HCT116 (cell line): ENCODE data around the gene POLR2H. TPM values are rescaled to one million over a fixed set of nuclear protein-coding genes. Genes with fewer than 3 reads are reported as not detected.

ENCODE experiments used
- ATAC-seq: fragments of 200-7000 bp; cut with Tn5 transposase; 2 replicates; pipeline ENCODE4 v1.9.1; 2020; ENCODE audit warnings: mild to moderate bottlenecking, moderate library complexity
- BruUV-seq: library from RNA; stranded (reverse); fragments of 400-500 nt; replicated peaks from 2 replicates; lab custom pipeline; 2021; lab: Mats Ljungman, UMichigan
- CTCF ChIA-PET: fragments of 300-600 bp; sonication (Branson Sonifier 250); formaldehyde crosslinking; loops from one replicate; lab custom pipeline; 2021; ENCODE audit warnings: antibody characterized with exemption; lab: Charles Lee
- POLR2A ChIA-PET: fragments of 300-600, 350-600 bp; sonication (Branson Sonifier 250); formaldehyde crosslinking; loops from one replicate; lab custom pipeline; 2021; ENCODE audit warnings: antibody characterized with exemption; lab: Charles Lee
- RAD21 ChIA-PET, 2 experiments: fragments of 300-600 bp; sonication (Branson Sonifier 250); formaldehyde crosslinking; loops; one replicate each; lab custom pipeline; 2023; ENCODE audit warnings: low total read pairs in 2 of 2; ENCODE audit not compliant: uncharacterized antibody in 2 of 2, unreplicated experiment in 2 of 2, low non-redundant PET in 1 of 2; lab: Charles Lee
- DNase-seq: peaks from one replicate; pipeline ENCODE4 v3.0.0-alpha.2; 2010; ENCODE audit warnings: low read depth, low spot score
- H2AFZ ChIP-seq: fragments of 200-600 bp; shearing (Covaris generic), sonication (generic); 2 replicates; pipeline ENCODE4 v1.6.1; 2017; ENCODE audit warnings: low read depth, mixed run types, mixed read lengths, antibody characterized with exemption, low read length; ENCODE audit not compliant: poor library complexity, severe bottlenecking
- H3K27ac ChIP-seq: 2 replicates; pipeline ENCODE4 v1.5.1; 2012; ENCODE audit warnings: low read depth, low read length
- H3K27me3 ChIP-seq: fragments of 200-600 bp; sonication (generic); 2 replicates; pipeline ENCODE4 v1.6.1; 2016; ENCODE audit warnings: mixed run types, low read length, mixed read lengths; ENCODE audit not compliant: insufficient read depth
- H3K36me3 ChIP-seq, 2 experiments: fragments of 200-500 bp in 1 of 2; fragments of 200-600 bp in 1 of 2; sonication (Bioruptor generic) in 1 of 2; sonication (generic) in 1 of 2; 2 replicates each; pipeline versions ENCODE4 v1.5.1 to v1.6.1; 2014 to 2016; ENCODE audit warnings: low read length in 2 of 2, inconsistent platforms in 1 of 2, mixed read lengths in 1 of 2, mixed run types in 1 of 2; ENCODE audit not compliant: insufficient read depth in 2 of 2, control insufficient read depth in 1 of 2
- H3K4me1 ChIP-seq, 2 experiments: fragments of 200-600 bp in 1 of 2; sonication (generic) in 1 of 2; 2 replicates each; pipeline versions ENCODE4 v1.5.1 to v1.6.1; 2012 to 2017; ENCODE audit warnings: low read length in 2 of 2, inconsistent platforms in 1 of 2, mild to moderate bottlenecking in 1 of 2, mixed read lengths in 1 of 2, mixed run types in 1 of 2, moderate library complexity in 1 of 2; ENCODE audit not compliant: insufficient read depth in 2 of 2, control insufficient read depth in 1 of 2
- H3K4me2 ChIP-seq: fragments of 200-600 bp; sonication (generic); 2 replicates; pipeline ENCODE4 v1.6.1; 2017; ENCODE audit warnings: mixed run types, low read length, mixed read lengths
- H3K4me3 ChIP-seq, 2 experiments: fragments of 200-600 bp in 1 of 2; sonication (generic) in 1 of 2; replicated peaks in 1 of 2; 2 replicates each; pipeline ENCODE4 v1.5.1; 2011 to 2016; ENCODE audit warnings: low read length in 2 of 2, control low read depth in 1 of 2, low read depth in 1 of 2, mild to moderate bottlenecking in 1 of 2, mixed read lengths in 1 of 2, mixed run types in 1 of 2
- H3K79me2 ChIP-seq: fragments of 200-600 bp; sonication (generic); 2 replicates; pipeline ENCODE4 v1.6.1; 2017; ENCODE audit warnings: mild to moderate bottlenecking, mixed run types, low read length, moderate library complexity, mixed read lengths; ENCODE audit not compliant: insufficient read depth
- H3K9ac ChIP-seq: fragments of 200-600 bp; sonication (generic); 2 replicates; pipeline ENCODE4 v1.6.1; 2016; ENCODE audit warnings: low read length, mixed read lengths
- H3K9me2 ChIP-seq: fragments of 200-600 bp; sonication (generic), shearing (Covaris generic); 2 replicates; pipeline ENCODE4 v1.6.1; 2017; ENCODE audit warnings: mixed run types, mild to moderate bottlenecking, moderate library complexity; ENCODE audit not compliant: insufficient read depth
- H3K9me3 ChIP-seq, 2 experiments: fragments of 200-500 bp in 1 of 2; fragments of 200-600 bp in 1 of 2; sonication (Bioruptor generic) in 1 of 2; sonication (generic) in 1 of 2; 2 replicates each; pipeline ENCODE4 v1.6.1; 2014 to 2017; ENCODE audit warnings: low read length in 2 of 2, mixed read lengths in 2 of 2, inconsistent platforms in 1 of 2, low read depth in 1 of 2, mild to moderate bottlenecking in 1 of 2, mixed run types in 1 of 2, moderate library complexity in 1 of 2; ENCODE audit not compliant: control insufficient read depth in 1 of 2, insufficient read depth in 1 of 2
- H4K20me1 ChIP-seq: fragments of 200-600 bp; sonication (generic), shearing (Covaris generic); 2 replicates; pipeline ENCODE4 v1.6.1; 2017; ENCODE audit warnings: mixed run types, mild to moderate bottlenecking, moderate library complexity; ENCODE audit not compliant: insufficient read depth
- ATF3 ChIP-seq: IDR thresholded peaks from 2 replicates; pipeline ENCODE4 v1.6.1; 2012
- CBX3 ChIP-seq: IDR thresholded peaks from 2 replicates; pipeline ENCODE4 v1.6.1; 2012; ENCODE audit warnings: low read depth
- CEBPB ChIP-seq: IDR thresholded peaks from 2 replicates; pipeline ENCODE4 v1.6.1; 2012; ENCODE audit warnings: low read depth
- EGR1 ChIP-seq: IDR thresholded peaks from 2 replicates; pipeline ENCODE4 v1.6.1; 2012; ENCODE audit warnings: low read depth
- ELF1 ChIP-seq: IDR thresholded peaks from 2 replicates; pipeline ENCODE4 v1.6.1; 2012; ENCODE audit warnings: low read depth, borderline replicate concordance
- EZH2phosphoT487 ChIP-seq: fragments of 200-600 bp; IDR thresholded peaks from 2 replicates; pipeline ENCODE4 v1.6.1; 2018; ENCODE audit warnings: antibody characterized with exemption, borderline replicate concordance
- JUND ChIP-seq: IDR thresholded peaks from 2 replicates; pipeline ENCODE4 v1.6.1; 2012
- POLR2A ChIP-seq: IDR thresholded peaks from 2 replicates; pipeline ENCODE4 v1.7.0; 2011; ENCODE audit warnings: borderline replicate concordance; ENCODE audit not compliant: insufficient read depth, insufficient read length; ENCODE audit errors: extremely low read depth
- REST ChIP-seq: IDR thresholded peaks from 2 replicates; pipeline ENCODE4 v1.6.1; 2012; ENCODE audit warnings: low read depth
- SP1 ChIP-seq: IDR thresholded peaks from 2 replicates; pipeline ENCODE4 v1.6.1; 2012; ENCODE audit warnings: low read depth
- TCF7L2 ChIP-seq: IDR thresholded peaks from 2 replicates; pipeline ENCODE4 v1.7.0; 2011; ENCODE audit warnings: borderline replicate concordance, inconsistent platforms; ENCODE audit not compliant: insufficient read depth, insufficient read length; ENCODE audit errors: extremely low read depth
- YY1 ChIP-seq: IDR thresholded peaks from 2 replicates; pipeline ENCODE4 v1.6.1; 2011; ENCODE audit warnings: low read length, low read depth, moderate library complexity, mild to moderate bottlenecking; ENCODE audit not compliant: insufficient replicate concordance; ENCODE audit errors: extremely low read depth
- ZBTB33 ChIP-seq: IDR thresholded peaks from 2 replicates; pipeline ENCODE4 v1.6.1; 2011; ENCODE audit warnings: mild to moderate bottlenecking, low read length, moderate library complexity; ENCODE audit not compliant: insufficient replicate concordance; ENCODE audit errors: extremely low read depth
- ZFX ChIP-seq: fragments of 450-650 bp; IDR thresholded peaks from 2 replicates; pipeline ENCODE4 v1.6.1; 2017
- ZNF274 ChIP-seq: fragments of 200-500 bp; sonication (Bioruptor generic); IDR thresholded peaks from 2 replicates; pipeline ENCODE4 v1.6.1; 2014; ENCODE audit warnings: mild to moderate bottlenecking, low read depth, low read length, inconsistent platforms
- intact Hi-C: fragments of 100-400 bp; cut with micrococcal nuclease; formaldehyde crosslinking; loops from 2 replicates; pipeline ENCODE4 v1.10.0; 2022
- total RNA-seq: library from RNA; stranded (reverse); gene quantifications from one replicate; pipeline ENCODE4 v1.2.1, GENCODE V29; 2021; ENCODE audit not compliant: unreplicated experiment

Gene POLR2H
- total RNA-seq, 1 experiment from 2014 or later, result 156 TPM

GRCh38 chr3:184391266-184391665 lies 29.8 kb downstream of the POLR2H start:
- Histone ChIP-seq H2AFZ (no peak overlapping the region), H4K20me1 (no peaks in the 10 kb centered on the region), H3K27me3 (no peaks in the 10 kb centered on the region), H3K4me3 (no peak overlapping the region), H3K4me2 (no peak overlapping the region), H3K9ac (no peak overlapping the region), H3K4me1 (no peaks in the 10 kb centered on the region), H3K36me3 (no peaks in the 10 kb centered on the region), H3K27ac (no peak overlapping the region)
- ChIA-PET POLR2A (no interaction called here), CTCF (interaction anchor here (1.0 kb wide), 1 partner anchor 19 kb away, joined by 3 read pairs; no protein-coding TSS in a partner anchor), RAD21 (no interaction called here)
- BruUV-seq, result no TSS peak
- DNase-seq (no peak), ATAC-seq (no peak)
- TF ChIP-seq REST (no peak), CBX3 (no peak), JUND (no peak), SP1 (no peak), ATF3 (no peak)
- TF ChIP-seq, all 23 proteins: peak for 0
- intact Hi-C loops, result no loop called here
- H3K9me2 ChIP-seq, result no peaks in the 10 kb centered on the region
- no peaks in the 10 kb centered on the region for H3K79me2 ChIP-seq
- no peaks in the 10 kb centered on the region for H3K9me3 ChIP-seq

- Histone ChIP-seq H3K27ac (no peak overlapping the region), H4K20me1 (no peaks in the 10 kb centered on the region), H3K9me2 (no peaks in the 10 kb centered on the region), H3K9ac (no peak overlapping the region), H3K79me2 (no peaks in the 10 kb centered on the region), H3K27me3 (no peaks in the 10 kb centered on the region), H2AFZ (no peak overlapping the region), H3K36me3 (no peaks in the 10 kb centered on the region), H3K9me3 (no peaks in the 10 kb centered on the region), H3K4me3 (no peak overlapping the region), H3K4me2 (no peak overlapping the region), H3K4me1 (no peaks in the 10 kb centered on the region)
- no peak for ATAC-seq
- DNase-seq, result no peak
- RAD21 ChIA-PET, result no interaction called here
- POLR2A ChIA-PET, result no interaction called here
- CTCF ChIA-PET, result interaction anchor here (1.0 kb wide), 1 partner anchor 146 kb away, joined by 3 read pairs; no protein-coding TSS in a partner anchor
- no TSS peak for BruUV-seq
- intact Hi-C loops, result no loop called here
- TF ChIP-seq ZFX, result no peak
- no peak for TF ChIP-seq JUND
- TF ChIP-seq EGR1, result no peak
- no peak for TF ChIP-seq CEBPB
- no peak for TF ChIP-seq POLR2A
- no peak for TF ChIP-seq ELF1
- no peak for TF ChIP-seq EZH2phosphoT487
- TF ChIP-seq ZNF274, result no peak
- no peak for TF ChIP-seq ZBTB33
- TF ChIP-seq TCF7L2, result no peak
- TF ChIP-seq ATF3, result no peak
- TF ChIP-seq YY1, result no peak
Observed at GRCh38 chr3:184395320-184395660, 33.8 kb downstream of the POLR2H start.
